Neural progenitor cell (in vitro differentiated cells): ENCODE results near the gene PLA2G15. TPM values are rescaled to one million over a fixed set of nuclear protein-coding genes. Genes with fewer than 3 reads are reported as not detected.

Experiments
- DNase-seq: peaks from one replicate; pipeline ENCODE4 v3.0.0-alpha.2; 2016; ENCODE audit warnings: low spot score
- H2AFZ ChIP-seq: fragments of 200-600 bp; sonication (generic); replicated peaks from 2 replicates; pipeline ENCODE4 v1.6.1; 2016; ENCODE audit warnings: antibody characterized with exemption
- H3F3A ChIP-seq: fragments of 200-600 bp; sonication (generic); 2 replicates; pipeline ENCODE4 v1.6.1; 2016; ENCODE audit warnings: antibody characterized with exemption, low read depth
- H3K27ac ChIP-seq: fragments of 200-600 bp; sonication (generic); 2 replicates; pipeline ENCODE4 v1.5.1; 2016; ENCODE audit warnings: mild to moderate bottlenecking
- H3K27me3 ChIP-seq: fragments of 200-600 bp; sonication (generic); 2 replicates; pipeline ENCODE4 v1.6.1; 2016; ENCODE audit warnings: mild to moderate bottlenecking, moderate library complexity
- H3K36me3 ChIP-seq: fragments of 200-600 bp; sonication (generic); 2 replicates; pipeline ENCODE4 v1.5.1; 2016
- H3K4me1 ChIP-seq: fragments of 200-600 bp; sonication (generic); 2 replicates; pipeline ENCODE4 v1.6.1; 2016; ENCODE audit warnings: mixed run types
- H3K4me2 ChIP-seq: fragments of 200-600 bp; sonication (generic); 2 replicates; pipeline ENCODE4 v1.6.1; 2016
- H3K4me3 ChIP-seq: fragments of 200-600 bp; sonication (generic); 2 replicates; pipeline ENCODE4 v1.5.1; 2016
- H3K79me2 ChIP-seq: fragments of 200-600 bp; sonication (generic); 2 replicates; pipeline ENCODE4 v1.6.1; 2016; ENCODE audit warnings: low read depth
- H3K9ac ChIP-seq: fragments of 200-600 bp; sonication (generic); 2 replicates; pipeline ENCODE4 v1.6.1; 2016
- H3K9me3 ChIP-seq: fragments of 200-600 bp; sonication (generic); 2 replicates; pipeline ENCODE4 v1.5.1; 2016; ENCODE audit warnings: low read depth
- H4K20me1 ChIP-seq: fragments of 200-600 bp; sonication (generic); 2 replicates; pipeline ENCODE4 v1.6.1; 2016; ENCODE audit warnings: low read depth
- H3K27ac Mint-ChIP-seq: 3 replicates; pipeline ENCODE4 v1.8.0; 2021; ENCODE audit warnings: mixed read lengths
- H3K27me3 Mint-ChIP-seq: 2 replicates; pipeline ENCODE4 v1.8.0; 2022; ENCODE audit warnings: low read depth, mild to moderate bottlenecking, inconsistent platforms, moderate library complexity, mixed read lengths; ENCODE audit not compliant: insufficient read depth
- H3K36me3 Mint-ChIP-seq: 3 replicates; pipeline ENCODE4 v1.8.0; 2021; ENCODE audit warnings: mixed read lengths
- H3K4me1 Mint-ChIP-seq: 3 replicates; pipeline ENCODE4 v1.8.0; 2021; ENCODE audit warnings: mixed read lengths
- H3K4me3 Mint-ChIP-seq: 3 replicates; pipeline ENCODE4 v1.8.0; 2021; ENCODE audit warnings: mild to moderate bottlenecking, moderate library complexity, mixed read lengths
- H3K9me3 Mint-ChIP-seq: 3 replicates; pipeline ENCODE4 v1.8.0; 2020; ENCODE audit warnings: mixed read lengths
- EZH2 ChIP-seq: fragments of 200-600 bp; sonication (generic); IDR thresholded peaks from 2 replicates; pipeline ENCODE4 v1.6.1; 2017; ENCODE audit warnings: antibody characterized with exemption, mild to moderate bottlenecking, moderate library complexity
- EZH2phosphoT487 ChIP-seq: fragments of 200-600 bp; sonication (generic); IDR thresholded peaks from 2 replicates; pipeline ENCODE4 v1.6.1; 2017; ENCODE audit warnings: antibody characterized with exemption
- total RNA-seq: library from RNA; depleted of rRNA; stranded (reverse); fragments of >200 nt; gene quantifications from 2 replicates; pipeline ENCODE4 v1.2.3, GENCODE V29; 2015; ENCODE audit warnings: low replicate concordance
- TF ChIP-seq, protein P1 (sequence below): fragments of 200-600 bp; sonication (generic); IDR thresholded peaks from 2 replicates; pipeline ENCODE4 v1.5.1; 2017; ENCODE audit warnings: antibody characterized with exemption, mild to moderate bottlenecking

Gene PLA2G15
- total RNA-seq, 1 donor from 2014 or later = 3.8 TPM

- no peak overlapping the region for H3K27ac ChIP-seq
- no peak overlapping the region for H2AFZ ChIP-seq
- H3K4me2 ChIP-seq = no peak overlapping the region
- H3K4me3 Mint-ChIP-seq = no peak overlapping the region
- peaks cover 6% of the 10 kb centered on the region for H3K4me1 ChIP-seq
- no peaks in the 10 kb centered on the region for H3K9me3 ChIP-seq
- no peaks in the 10 kb centered on the region for H3K9me3 Mint-ChIP-seq
- no peaks in the 10 kb centered on the region for H3K27me3 ChIP-seq
- no peaks in the 10 kb centered on the region for H3K36me3 ChIP-seq
- H3K4me1 Mint-ChIP-seq = no peaks in the 10 kb centered on the region
- peaks cover 28% of the 10 kb centered on the region for H3K36me3 Mint-ChIP-seq
- no peaks in the 10 kb centered on the region for H3F3A ChIP-seq
- H3K9ac ChIP-seq = no peak overlapping the region
- H3K27me3 Mint-ChIP-seq = peaks cover 2% of the 10 kb centered on the region
- no peak overlapping the region for H3K4me3 ChIP-seq
- no peaks in the 10 kb centered on the region for H4K20me1 ChIP-seq
- TF ChIP-seq EZH2 = no peak
- TF ChIP-seq, protein P1, sequence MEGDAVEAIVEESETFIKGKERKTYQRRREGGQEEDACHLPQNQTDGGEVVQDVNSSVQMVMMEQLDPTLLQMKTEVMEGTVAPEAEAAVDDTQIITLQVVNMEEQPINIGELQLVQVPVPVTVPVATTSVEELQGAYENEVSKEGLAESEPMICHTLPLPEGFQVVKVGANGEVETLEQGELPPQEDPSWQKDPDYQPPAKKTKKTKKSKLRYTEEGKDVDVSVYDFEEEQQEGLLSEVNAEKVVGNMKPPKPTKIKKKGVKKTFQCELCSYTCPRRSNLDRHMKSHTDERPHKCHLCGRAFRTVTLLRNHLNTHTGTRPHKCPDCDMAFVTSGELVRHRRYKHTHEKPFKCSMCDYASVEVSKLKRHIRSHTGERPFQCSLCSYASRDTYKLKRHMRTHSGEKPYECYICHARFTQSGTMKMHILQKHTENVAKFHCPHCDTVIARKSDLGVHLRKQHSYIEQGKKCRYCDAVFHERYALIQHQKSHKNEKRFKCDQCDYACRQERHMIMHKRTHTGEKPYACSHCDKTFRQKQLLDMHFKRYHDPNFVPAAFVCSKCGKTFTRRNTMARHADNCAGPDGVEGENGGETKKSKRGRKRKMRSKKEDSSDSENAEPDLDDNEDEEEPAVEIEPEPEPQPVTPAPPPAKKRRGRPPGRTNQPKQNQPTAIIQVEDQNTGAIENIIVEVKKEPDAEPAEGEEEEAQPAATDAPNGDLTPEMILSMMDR = no peak
- no peak for TF ChIP-seq EZH2phosphoT487
- no peak overlapping the region for H3K27ac Mint-ChIP-seq
- H3K79me2 ChIP-seq = no peaks in the 10 kb centered on the region
- DNase-seq = no peak
Observed at GRCh38 chr16:68291227-68291626, 46.1 kb downstream of the PLA2G15 start.

DNA sequence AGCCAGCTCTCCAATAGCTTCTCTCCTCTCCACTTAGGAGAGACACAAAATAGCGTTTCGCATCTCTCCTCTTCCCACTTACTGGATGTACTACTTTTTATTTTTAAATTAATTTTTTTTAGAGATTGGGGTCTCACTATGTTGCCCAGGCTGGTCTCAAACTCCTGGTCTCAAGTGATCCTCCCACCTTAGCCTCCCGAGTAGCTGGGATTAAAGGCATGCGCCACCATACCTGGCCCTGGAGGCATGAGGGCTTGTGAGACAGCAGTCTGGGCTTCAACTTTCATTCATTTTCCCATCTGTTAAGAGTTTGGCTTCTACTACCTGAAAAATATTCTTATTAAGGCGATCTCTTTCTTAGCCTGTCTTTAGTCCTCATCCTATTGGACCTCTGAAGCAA is 47.3 kb downstream of the PLA2G15 start:
- H3K27me3 ChIP-seq = no peaks in the 10 kb centered on the region
- H3K4me3 Mint-ChIP-seq = no peak overlapping the region
- H4K20me1 ChIP-seq = no peaks in the 10 kb centered on the region
- no peak overlapping the region for H3K27ac Mint-ChIP-seq
- H3K4me2 ChIP-seq = no peak overlapping the region
- TF ChIP-seq EZH2 (no peak), EZH2phosphoT487 (no peak)
- TF ChIP-seq, protein P1 = no peak
- no peak overlapping the region for H2AFZ ChIP-seq
- H3K36me3 Mint-ChIP-seq = peaks cover 25% of the 10 kb centered on the region
- H3F3A ChIP-seq = peaks cover 4% of the 10 kb centered on the region
- H3K4me1 Mint-ChIP-seq = peaks cover 7% of the 10 kb centered on the region
- no peak overlapping the region for H3K27ac ChIP-seq
- no peaks in the 10 kb centered on the region for H3K9me3 Mint-ChIP-seq
- H3K4me1 ChIP-seq = peaks cover 6% of the 10 kb centered on the region
- H3K9ac ChIP-seq = no peak overlapping the region
- peaks cover 2% of the 10 kb centered on the region for H3K27me3 Mint-ChIP-seq
- no peak overlapping the region for H3K4me3 ChIP-seq
- no peaks in the 10 kb centered on the region for H3K36me3 ChIP-seq
- no peak for DNase-seq
- H3K9me3 ChIP-seq = no peaks in the 10 kb centered on the region
- no peaks in the 10 kb centered on the region for H3K79me2 ChIP-seq

- no peak overlapping the region for H3K4me3 ChIP-seq
- H3F3A ChIP-seq = peaks cover 8% of the 10 kb centered on the region
- no peak for DNase-seq
- no peaks in the 10 kb centered on the region for H3K79me2 ChIP-seq
- peaks cover 11% of the 10 kb centered on the region for H4K20me1 ChIP-seq
- no peaks in the 10 kb centered on the region for H3K27me3 Mint-ChIP-seq
- no peak overlapping the region for H2AFZ ChIP-seq
- no peak overlapping the region for H3K4me3 Mint-ChIP-seq
- no peaks in the 10 kb centered on the region for H3K9me3 ChIP-seq
- H3K36me3 Mint-ChIP-seq = peaks cover 16% of the 10 kb centered on the region
- H3K9me3 Mint-ChIP-seq = no peaks in the 10 kb centered on the region
- H3K4me1 Mint-ChIP-seq = peaks cover 19% of the 10 kb centered on the region
- no peak overlapping the region for H3K27ac Mint-ChIP-seq
- no peak for TF ChIP-seq EZH2
- TF ChIP-seq, protein P1 = no peak
- TF ChIP-seq EZH2phosphoT487 = no peak
- H3K27me3 ChIP-seq = no peaks in the 10 kb centered on the region
- no peak overlapping the region for H3K27ac ChIP-seq
- H3K4me1 ChIP-seq = no peaks in the 10 kb centered on the region
- H3K9ac ChIP-seq = no peak overlapping the region
- no peaks in the 10 kb centered on the region for H3K36me3 ChIP-seq
- no peak overlapping the region for H3K4me2 ChIP-seq
Observed at GRCh38 chr16:68296291-68296690, 51.1 kb downstream of the PLA2G15 start.
